NCI-H226 (cell line): ENCODE data around the gene SHROOM4.

ENCODE experiments used
- DNase-seq: peaks from one replicate; pipeline ENCODE4 v3.0.0-alpha.2; 2015

The SHROOM4 gene

GRCh38 chrX:50813843-50814661 is at the start of gene SHROOM4:
TSS of gene SHROOM4 (minus strand) at chrX:50814194. CDS start at chrX:50814018, 176 bp downstream.
- DNase-seq, result no peak

GRCh38 chrX:50863471-50863870 is 49.5 kb upstream of the SHROOM4 start:
- no peak for DNase-seq

DNA sequence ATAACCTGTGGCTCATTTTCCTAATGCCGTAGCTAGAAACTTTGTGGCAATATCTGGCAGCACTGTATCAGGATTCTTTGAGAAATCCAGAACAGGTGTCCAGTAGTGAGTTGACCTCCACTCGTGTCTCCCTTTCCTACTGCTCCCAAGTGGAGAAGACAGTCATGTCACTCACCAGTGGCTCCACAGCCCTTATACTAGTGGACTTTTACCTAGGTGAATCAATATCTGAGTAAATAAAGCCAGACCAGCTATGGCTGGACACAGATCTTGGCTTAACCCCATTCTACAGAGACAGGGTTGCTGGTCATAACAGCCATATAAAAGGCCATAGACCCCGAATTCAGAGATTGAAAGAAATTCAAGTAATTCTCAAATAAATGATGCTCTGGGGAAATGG is 46.5 kb upstream of the SHROOM4 start:
- DNase-seq, result no peak

- no peak for DNase-seq
These were observed 44.6 kb upstream of the SHROOM4 start for GRCh38 chrX:50858548-50858947.

DNA sequence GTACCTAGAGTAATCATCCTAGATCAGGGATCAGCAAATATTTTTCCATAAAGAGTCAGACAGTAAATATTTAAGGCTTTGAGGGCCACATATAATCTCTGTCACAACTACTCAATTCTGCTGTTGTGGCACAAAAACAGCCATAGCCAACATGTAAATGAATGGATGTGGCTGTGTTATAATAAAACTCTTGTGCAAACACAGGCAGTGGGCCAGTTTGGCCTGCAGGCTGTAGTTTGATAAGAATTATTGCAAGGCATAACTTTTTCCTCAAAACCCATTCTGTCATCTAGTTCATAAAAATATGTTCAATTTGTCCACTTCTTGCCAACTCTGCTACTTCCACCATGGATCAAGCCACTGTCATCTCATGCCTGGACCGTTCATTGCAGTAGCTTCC is 39.4 kb upstream of the SHROOM4 start:
- no peak for DNase-seq

DNA sequence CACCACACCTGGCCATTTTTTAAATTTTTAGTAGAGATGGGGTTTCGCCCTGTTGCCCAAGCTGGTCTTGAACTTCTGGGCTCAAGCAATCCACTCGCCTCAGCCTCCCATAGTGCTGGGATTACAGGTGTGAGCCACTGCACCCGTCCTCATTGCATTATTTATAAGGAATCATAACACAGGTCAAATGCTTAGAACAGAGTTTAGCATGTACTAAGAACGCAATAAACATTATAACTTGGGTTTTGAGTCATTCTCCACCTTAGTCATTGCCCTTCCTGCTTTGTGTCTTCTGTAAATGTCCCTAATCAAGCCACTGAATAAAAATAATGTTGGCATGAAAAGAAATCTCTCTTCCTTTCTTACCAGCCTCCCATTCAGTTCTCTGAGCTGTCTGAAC is 38.5 kb upstream of the SHROOM4 start:
- DNase-seq, result no peak

GRCh38 chrX:50842221-50842620 is 28.2 kb upstream of the SHROOM4 start:
- DNase-seq, result no peak

GRCh38 chrX:50839730-50840129 is 25.7 kb upstream of the SHROOM4 start:
- DNase-seq, result no peak

DNA sequence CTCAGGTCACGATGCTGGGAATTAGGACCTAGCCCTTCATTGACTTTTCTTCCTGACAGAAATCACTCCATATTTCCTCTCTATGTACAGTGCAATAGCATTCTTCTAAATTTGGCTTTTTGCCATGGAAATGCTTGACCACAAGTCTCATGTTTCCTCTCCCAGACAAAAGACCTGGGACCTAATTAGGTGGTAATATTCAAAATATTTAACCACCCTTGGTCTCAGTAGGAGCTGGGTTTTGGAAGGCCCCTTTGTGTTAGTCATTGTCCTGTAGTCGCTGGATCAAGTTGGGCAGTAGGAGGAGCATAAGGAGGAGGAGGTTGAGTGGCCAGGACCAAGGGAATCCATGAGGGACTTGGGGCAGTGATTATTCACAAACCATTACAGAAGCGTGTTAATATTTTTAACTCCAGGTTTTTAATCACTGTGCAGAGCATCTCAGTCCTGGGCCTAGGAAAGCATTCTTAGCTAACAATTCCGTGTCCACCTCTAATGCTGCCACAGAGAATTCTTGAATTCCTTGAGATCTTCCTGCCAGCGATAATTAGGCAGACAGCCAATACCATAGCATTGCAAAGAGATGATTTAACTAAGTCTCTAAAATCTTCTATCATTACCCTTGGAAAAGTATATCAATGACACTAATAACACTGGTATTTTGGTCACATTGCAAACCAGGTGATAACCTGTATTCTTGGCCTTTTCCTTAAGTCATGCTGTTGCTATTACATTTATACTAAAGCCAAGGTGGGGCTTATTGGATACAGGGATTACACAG is 25.0 kb upstream of the SHROOM4 start:
- no peak for DNase-seq

- DNase-seq, result no peak
These were observed 14.0 kb upstream of the SHROOM4 start for GRCh38 chrX:50827996-50828395.

GRCh38 chrX:50825825-50826224 is 11.8 kb upstream of the SHROOM4 start:
- DNase-seq, result no peak

DNA sequence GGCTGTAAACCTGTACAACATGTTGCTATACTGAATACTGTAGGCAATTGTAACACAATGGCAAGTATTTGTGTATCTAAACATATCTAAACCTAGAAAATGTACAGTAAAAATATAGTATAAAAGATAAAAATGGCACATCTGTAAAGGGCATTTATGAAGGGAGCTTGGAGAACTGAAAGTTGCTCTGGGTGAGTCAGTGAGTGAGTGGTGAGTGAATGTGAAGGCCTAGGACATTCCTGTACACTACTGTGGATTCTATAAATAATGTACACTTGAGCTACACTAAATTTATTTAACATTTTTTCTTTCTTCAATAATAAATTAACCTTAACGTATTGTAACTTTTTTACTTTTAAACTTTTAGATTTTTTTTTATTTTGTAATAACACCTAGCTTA is 5.0 kb upstream of the SHROOM4 start:
- DNase-seq, result no peak

- DNase-seq, result no peak
These were observed 1.1 kb upstream of the SHROOM4 start for GRCh38 chrX:50815120-50815519.

- no peak for DNase-seq
These were observed 707 bp upstream of the SHROOM4 start for GRCh38 chrX:50814701-50815100.

- no peak for DNase-seq
These were observed 775 bp downstream of the SHROOM4 start for GRCh38 chrX:50812995-50813842.

GRCh38 chrX:50805276-50805675 is 8.7 kb downstream of the SHROOM4 start:
- DNase-seq, result no peak

GRCh38 chrX:50801135-50801534 is 12.9 kb downstream of the SHROOM4 start:
- DNase-seq, result no peak

DNA sequence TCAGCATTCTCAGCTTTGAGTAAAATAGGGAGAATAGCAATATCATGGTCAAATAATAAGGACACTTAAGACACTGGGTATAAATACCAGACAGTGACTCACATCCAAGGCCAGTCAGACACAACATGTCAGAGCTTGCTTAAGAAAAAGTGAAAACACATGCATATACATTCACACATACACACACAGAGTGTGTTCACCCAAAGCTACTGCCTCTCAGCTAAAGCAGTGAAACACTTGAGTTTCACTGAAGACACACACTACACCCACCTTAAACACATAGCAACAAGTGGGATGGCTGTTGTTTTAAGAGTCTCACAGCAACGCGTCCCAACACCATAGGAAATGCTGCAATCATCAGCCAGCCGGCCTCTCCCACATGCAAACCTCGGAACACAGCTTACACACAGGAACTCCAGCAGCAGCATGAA is 14.4 kb downstream of the SHROOM4 start:
- no peak for DNase-seq

GRCh38 chrX:50798783-50799182 is 15.2 kb downstream of the SHROOM4 start:
- no peak for DNase-seq

DNA sequence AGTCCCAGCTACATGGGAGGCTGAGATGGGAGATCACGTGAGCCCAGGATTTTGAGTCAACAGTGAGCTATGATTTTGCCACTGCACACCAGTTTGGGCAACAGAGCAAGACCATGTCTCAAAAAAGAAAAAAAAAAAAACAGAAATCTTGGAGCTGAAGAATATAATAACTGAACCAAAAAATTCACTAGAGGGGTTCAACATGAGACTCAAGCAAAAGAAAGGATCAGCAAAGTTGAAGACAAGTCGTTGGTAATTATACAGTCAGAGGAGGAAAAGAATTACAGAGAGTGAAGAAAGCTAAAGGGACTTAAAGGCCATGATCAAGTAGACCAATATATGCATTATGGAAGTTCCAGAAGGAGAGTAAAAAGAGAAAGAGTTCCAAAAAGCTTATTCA is 26.9 kb downstream of the SHROOM4 start:
- no peak for DNase-seq

DNA sequence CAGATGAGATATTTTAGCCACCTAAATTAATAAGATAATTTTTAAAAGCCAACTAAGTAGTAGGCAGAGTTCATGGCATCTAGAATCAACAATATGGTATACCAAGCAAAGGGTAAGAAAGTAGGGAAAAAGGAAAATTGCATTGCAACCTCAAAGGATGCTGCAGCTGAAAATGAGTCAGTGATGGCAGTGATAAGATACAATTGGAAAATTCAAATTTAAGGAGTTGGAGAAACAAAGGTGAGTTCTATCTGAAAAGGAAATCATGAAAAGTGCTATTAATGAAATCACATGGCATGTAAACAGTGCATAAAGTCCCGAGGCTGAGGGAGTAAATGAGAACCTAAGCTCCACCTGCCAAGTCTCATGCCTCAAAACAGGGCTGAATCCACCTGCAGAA is 33.9 kb downstream of the SHROOM4 start:
- no peak for DNase-seq

- DNase-seq, result no peak
These were observed 34.3 kb downstream of the SHROOM4 start for GRCh38 chrX:50779694-50780093.

GRCh38 chrX:50778272-50778671 is 35.7 kb downstream of the SHROOM4 start:
- no peak for DNase-seq
